ENCODE measurements around the gene STK24. TPM values are rescaled to one million over a fixed set of nuclear protein-coding genes. Genes with fewer than 3 reads are reported as not detected.

The STK24 gene
- total RNA-seq, 2 donors from 2014 or later: 50.8 to 80.3 TPM

GRCh38 chr13:98496966-98497365 lies 79.9 kb downstream of the STK24 start:
- Histone ChIP-seq H3K27me3 (replicated peaks; ENCODE audit: insufficient read depth) (no peaks in the 10 kb centered on the region), H3K4me3 (no peak overlapping the region), H3K27ac (no peak overlapping the region), H3K9me3 (no peaks in the 10 kb centered on the region), H3K36me3 (no peaks in the 10 kb centered on the region), H3K4me1 (ENCODE audit: control insufficient read depth in 1 of 2, low read depth in 2 of 2) (peaks cover 2 to 9% of the 10 kb centered on the region in 2 donors)
- no peak for TF ChIP-seq CTCF (IDR thresholded peaks at IDR 0.05)
- ATAC-seq (ENCODE audit: insufficient number of reproducible peaks, low FRiP score, low read depth): no peak
- no peak for DNase-seq (ENCODE audit: low spot score)

GRCh38 chr13:98496479-98496791 lies 80.5 kb downstream of the STK24 start:
- no peaks in the 10 kb centered on the region for H3K27me3 ChIP-seq (replicated peaks; ENCODE audit: insufficient read depth)
- no peak for DNase-seq (ENCODE audit: low spot score)
- H3K4me3 ChIP-seq: no peak overlapping the region
- no peak for TF ChIP-seq CTCF (IDR thresholded peaks at IDR 0.05)
- no peaks in the 10 kb centered on the region for H3K36me3 ChIP-seq
- no peak overlapping the region for H3K27ac ChIP-seq
- H3K4me1 ChIP-seq (ENCODE audit: control insufficient read depth in 1 of 2, low read depth in 2 of 2): peaks cover 2 to 9% of the 10 kb centered on the region in 2 donors
- H3K9me3 ChIP-seq: no peaks in the 10 kb centered on the region
- ATAC-seq (ENCODE audit: insufficient number of reproducible peaks, low FRiP score, low read depth): no peak

- no peaks in the 10 kb centered on the region for H3K9me3 ChIP-seq
- H3K27me3 ChIP-seq (replicated peaks; ENCODE audit: insufficient read depth): no peaks in the 10 kb centered on the region
- no peaks in the 10 kb centered on the region for H3K36me3 ChIP-seq
- H3K4me1 ChIP-seq (ENCODE audit: control insufficient read depth in 1 of 2, low read depth in 2 of 2): peaks cover 2 to 9% of the 10 kb centered on the region in 2 donors
- DNase-seq (ENCODE audit: low spot score): no peak
- no peak overlapping the region for H3K27ac ChIP-seq
- H3K4me3 ChIP-seq: no peak overlapping the region
- no peak for ATAC-seq (ENCODE audit: insufficient number of reproducible peaks, low FRiP score, low read depth)
- TF ChIP-seq CTCF (IDR thresholded peaks at IDR 0.05): no peak
Observed at GRCh38 chr13:98495627-98496478, 81.1 kb downstream of the STK24 start.

- no peaks in the 10 kb centered on the region for H3K36me3 ChIP-seq
- no peaks in the 10 kb centered on the region for H3K9me3 ChIP-seq
- DNase-seq (ENCODE audit: low spot score) (no peak), ATAC-seq (ENCODE audit: insufficient number of reproducible peaks, low FRiP score, low read depth) (no peak)
- H3K27me3 ChIP-seq (replicated peaks; ENCODE audit: insufficient read depth): no peaks in the 10 kb centered on the region
- peaks cover 2 to 9% of the 10 kb centered on the region in 2 donors for H3K4me1 ChIP-seq (ENCODE audit: control insufficient read depth in 1 of 2, low read depth in 2 of 2)
- no peak overlapping the region for H3K4me3 ChIP-seq
- no peak for TF ChIP-seq CTCF (IDR thresholded peaks at IDR 0.05)
- H3K27ac ChIP-seq: no peak overlapping the region
Observed at GRCh38 chr13:98494769-98495168, 82.1 kb downstream of the STK24 start.

- no peak for TF ChIP-seq CTCF (IDR thresholded peaks at IDR 0.05)
- no peaks in the 10 kb centered on the region for H3K36me3 ChIP-seq
- no peak for ATAC-seq (ENCODE audit: insufficient number of reproducible peaks, low FRiP score, low read depth)
- no peak overlapping the region for H3K27ac ChIP-seq
- peaks cover 2 to 9% of the 10 kb centered on the region in 2 donors for H3K4me1 ChIP-seq (ENCODE audit: control insufficient read depth in 1 of 2, low read depth in 2 of 2)
- H3K27me3 ChIP-seq (replicated peaks; ENCODE audit: insufficient read depth): no peaks in the 10 kb centered on the region
- H3K9me3 ChIP-seq: no peaks in the 10 kb centered on the region
- H3K4me3 ChIP-seq: no peak overlapping the region
- DNase-seq (ENCODE audit: low spot score): no peak
Observed at GRCh38 chr13:98493042-98493712, 83.7 kb downstream of the STK24 start.
